GM18511 (cell line): Measurements from ENCODE around the gene AQP6.
"Not testable (repeated sequence)": the region's sequence is repeated elsewhere in the genome, so short reads cannot be mapped to it uniquely, and the experiment has no call there.

ENCODE experiments used
- ATAC-seq: cut with Tn5 transposase; IDR thresholded peaks from one replicate; pipeline ENCODE4 v1.9.1; 2021; ENCODE audit warnings: mild to moderate bottlenecking, moderate library complexity; ENCODE audit not compliant: unreplicated experiment

The AQP6 gene

GRCh38 chr12:49969027-49969426 lies 3.7 kb upstream of the AQP6 start:
- no peak for ATAC-seq

DNA sequence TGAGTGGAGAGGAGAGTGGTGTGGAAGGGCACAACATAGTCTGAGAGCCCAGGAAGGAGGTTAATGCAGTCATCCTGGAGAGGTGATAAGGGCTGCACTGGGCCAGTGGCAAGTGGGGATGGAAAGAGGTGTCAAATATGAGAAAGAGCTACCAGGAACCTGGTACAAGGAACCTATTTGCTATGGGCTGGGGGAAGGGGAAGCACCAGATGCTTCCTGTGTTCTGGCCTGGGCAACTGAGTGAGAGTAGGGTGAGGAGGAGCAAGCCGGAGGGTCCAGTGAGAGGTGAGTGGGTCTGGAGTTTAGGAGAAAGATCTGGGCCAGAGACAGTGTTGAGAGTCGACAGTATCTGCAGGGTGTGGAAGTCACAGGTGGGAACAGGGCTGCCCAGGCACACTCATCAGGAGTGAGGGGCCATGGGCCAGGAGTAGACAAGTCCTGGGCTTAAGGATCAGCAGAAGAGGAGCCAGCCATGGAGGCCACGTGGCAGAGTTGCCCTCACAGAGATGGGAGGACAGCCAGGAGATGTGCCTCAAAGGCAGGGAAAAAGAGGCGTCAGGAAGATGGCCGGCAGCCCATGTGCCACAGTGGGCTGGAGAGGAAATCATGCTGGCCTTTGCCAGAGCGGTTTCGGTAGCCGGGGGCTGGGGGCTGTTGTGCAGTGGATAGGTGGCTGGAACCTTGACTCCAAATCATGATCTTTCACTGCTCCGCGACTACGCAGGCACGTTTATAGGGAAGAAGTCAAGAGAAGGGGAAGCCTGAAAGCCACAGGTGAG lies 2.9 kb upstream of the AQP6 start:
- no peak for ATAC-seq

- no peak for ATAC-seq
These were observed 2.1 kb upstream of the AQP6 start for GRCh38 chr12:49970658-49971057.

GRCh38 chr12:49971141-49971540 lies 1.6 kb upstream of the AQP6 start:
- ATAC-seq: no peak

DNA sequence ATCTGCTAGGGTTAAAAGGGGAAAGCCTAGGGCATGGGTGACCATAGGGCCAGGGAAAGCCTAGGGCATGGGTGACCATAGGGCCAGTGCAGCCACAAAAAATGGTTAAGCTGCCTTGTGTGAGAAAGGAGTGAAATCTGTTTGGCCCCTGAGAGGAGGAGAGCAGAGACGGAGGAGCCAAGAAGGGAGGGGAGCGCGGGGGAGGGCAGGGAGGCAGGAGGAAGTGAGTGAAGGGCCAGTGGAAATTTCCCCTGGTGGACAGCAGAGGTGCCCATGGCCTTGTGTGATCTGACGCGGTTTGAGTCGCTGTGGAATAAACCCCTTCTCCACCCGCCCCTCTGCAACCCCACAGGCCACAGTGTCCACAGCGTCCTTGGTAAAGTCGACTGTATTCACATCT lies 618 bp upstream of the AQP6 start:
- ATAC-seq: no peak

GRCh38 chr12:49973361-49973830 lies 649 bp downstream of the AQP6 start:
- no peak for ATAC-seq

DNA sequence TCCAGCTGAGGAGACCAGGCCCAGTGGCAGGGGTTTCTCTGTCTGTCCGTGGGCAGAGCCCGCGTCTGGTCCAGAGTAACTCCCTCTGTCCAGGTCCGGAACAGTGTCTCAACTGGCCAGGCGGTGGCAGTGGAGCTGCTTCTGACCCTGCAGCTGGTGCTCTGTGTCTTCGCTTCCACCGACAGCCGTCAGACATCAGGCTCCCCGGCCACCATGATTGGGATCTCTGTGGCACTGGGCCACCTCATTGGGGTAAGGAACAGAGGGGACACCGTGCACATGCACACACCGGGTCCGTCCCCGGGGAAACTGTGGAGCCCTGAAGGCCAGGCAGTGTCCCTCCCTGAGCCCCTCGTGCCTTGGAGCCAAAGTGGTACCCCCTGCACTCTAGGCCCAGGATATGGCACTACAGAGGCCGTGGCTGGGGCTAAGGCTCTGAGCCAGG lies 1.5 kb downstream of the AQP6 start:
- no peak for ATAC-seq

- ATAC-seq: no peak
These were observed 2.0 kb downstream of the AQP6 start for GRCh38 chr12:49974677-49975317.

DNA sequence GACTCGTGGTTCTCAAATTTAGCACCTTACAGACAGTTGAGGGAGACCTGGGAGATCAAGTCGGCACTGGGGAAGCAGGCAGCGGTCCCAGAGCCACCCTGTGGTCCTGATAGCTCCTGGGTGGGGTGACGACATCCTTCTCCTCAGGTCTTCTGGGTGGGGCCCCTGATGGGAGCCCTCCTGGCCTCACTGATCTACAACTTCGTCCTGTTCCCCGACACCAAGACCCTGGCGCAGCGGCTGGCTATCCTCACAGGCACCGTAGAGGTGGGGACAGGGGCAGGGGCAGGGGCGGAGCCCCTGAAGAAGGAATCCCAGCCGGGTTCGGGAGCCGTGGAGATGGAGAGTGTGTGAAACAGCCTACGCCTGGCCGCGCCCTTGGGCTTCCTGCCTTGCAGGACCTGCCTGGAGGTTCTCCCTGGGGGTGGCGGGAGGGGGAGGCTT lies 2.6 kb downstream of the AQP6 start:
- no peak for ATAC-seq

DNA sequence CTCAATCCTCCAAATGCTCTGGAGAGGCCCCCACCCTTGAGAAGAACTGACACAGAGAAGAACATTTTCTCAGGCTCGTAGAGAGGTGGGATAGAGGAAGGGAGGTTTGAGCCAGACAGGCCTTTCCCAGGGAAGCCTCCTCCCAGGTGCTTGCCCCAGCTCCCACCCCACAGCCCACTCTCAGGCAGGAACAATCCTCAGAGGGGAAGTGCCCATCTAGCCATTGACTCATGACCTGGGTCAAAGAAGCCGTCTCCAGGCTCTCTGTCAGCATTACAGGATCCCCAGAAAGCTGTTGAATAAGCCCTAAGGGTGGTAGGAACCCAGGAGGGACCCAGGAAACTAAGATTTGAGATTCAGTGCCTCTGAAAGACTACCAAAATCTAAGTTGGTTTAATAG lies 3.8 kb downstream of the AQP6 start:
- ATAC-seq: no peak

GRCh38 chr12:49978125-49978524 lies 5.4 kb downstream of the AQP6 start:
- ATAC-seq: no peak

- ATAC-seq: no peak
These were observed 6.4 kb downstream of the AQP6 start for GRCh38 chr12:49979016-49979586.

DNA sequence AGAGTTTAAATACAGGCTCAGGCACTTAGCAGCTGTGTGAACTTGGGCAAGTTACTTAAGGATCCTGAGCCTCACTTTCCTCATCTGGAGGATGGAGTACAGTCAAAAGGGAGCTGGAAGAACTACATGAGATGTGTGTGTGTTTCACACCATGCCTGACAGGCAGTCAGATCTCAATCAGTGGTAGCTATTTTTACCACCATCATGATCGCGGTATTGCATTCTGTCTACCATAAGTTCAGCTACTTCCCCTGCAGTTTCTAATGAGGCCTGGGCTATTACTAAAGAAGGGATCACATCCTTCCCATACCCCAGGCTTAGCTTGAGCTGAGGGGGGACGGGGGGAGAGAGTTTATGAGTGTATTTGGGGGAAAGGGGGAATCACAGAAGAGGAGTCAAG lies 7.0 kb downstream of the AQP6 start:
- ATAC-seq: no peak

- no peak for ATAC-seq
These were observed 8.0 kb downstream of the AQP6 start for GRCh38 chr12:49980501-49981349.

DNA sequence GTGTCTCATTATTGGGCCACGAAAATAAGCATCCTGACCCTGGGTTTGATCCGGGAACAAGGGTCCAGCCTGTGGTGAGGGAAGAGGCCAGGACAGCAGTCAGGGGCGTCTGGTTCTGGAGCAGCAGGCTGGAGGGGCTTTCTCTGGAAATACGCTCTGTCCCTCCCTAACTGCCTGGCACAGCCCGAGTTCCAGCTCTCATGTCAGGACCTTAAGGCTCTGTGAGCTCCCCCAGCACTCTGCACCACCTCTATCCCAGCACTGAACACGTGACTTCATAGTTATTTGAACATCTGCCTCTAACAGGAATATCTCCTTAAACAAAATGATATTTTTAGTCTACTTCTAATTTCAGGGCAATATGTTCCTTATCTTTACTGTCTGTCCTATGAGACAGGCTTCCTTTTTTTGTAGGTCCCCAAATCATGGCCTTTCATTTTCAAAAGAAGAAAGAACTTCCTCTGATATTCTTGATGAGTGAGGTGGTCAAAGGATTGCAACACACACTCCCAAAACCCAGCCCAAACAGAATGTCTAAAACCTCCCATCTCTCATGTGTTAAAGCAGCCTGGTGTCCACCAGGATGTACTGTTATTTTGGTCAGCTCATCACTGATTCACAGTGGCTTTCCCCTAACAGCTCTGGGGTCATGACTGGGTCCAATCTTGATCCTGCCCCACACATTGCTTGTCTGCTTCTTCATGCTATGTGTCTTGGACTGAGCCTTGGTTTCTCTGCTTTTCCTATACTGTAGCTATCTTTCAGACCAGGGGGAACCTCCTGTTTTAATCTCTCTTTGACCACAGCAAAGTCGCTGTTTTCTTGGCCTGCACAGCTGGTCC lies 9.7 kb downstream of the AQP6 start:
- ATAC-seq: no peak

DNA sequence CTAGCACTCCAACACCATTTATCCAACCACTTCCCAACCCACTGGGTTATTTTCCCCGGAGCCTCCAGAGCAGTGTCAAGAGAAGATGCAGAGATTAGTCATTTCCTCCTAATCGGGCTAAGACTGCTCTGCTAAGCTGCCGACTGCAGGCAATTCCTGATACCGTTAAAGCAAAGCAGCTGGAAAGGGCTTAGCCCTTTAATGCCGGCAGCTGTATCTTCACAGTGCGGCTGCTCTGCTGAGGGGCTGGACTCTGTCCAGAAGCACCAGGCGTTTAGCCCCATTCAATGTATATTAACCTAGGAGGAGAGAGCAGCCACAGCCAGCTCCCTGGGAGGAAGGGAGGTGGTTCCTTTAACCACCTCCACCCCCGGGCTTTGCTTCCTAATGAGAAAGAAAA lies 11.1 kb downstream of the AQP6 start:
- no peak for ATAC-seq

GRCh38 chr12:49984476-49985359 lies 12.0 kb downstream of the AQP6 start:
- ATAC-seq: no peak

DNA sequence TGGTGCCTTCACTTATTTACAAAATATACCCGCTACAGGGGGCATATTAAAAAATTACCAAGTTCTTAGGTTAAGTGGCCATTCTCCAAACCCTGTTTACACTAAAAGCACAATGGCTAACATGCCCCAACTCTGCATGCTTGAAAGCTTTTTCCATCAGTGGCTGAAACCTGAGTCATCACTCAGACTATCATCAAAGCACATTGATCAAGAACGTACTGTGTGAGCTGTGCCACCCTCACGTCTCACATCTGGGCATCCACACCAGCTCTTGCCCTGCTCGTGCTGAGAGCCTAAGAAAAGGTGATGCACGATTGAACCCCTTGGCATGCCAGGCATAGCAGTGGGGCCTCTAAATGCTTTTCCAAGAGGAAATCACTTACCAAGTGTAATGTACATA lies 13.2 kb downstream of the AQP6 start:
- no peak for ATAC-seq

DNA sequence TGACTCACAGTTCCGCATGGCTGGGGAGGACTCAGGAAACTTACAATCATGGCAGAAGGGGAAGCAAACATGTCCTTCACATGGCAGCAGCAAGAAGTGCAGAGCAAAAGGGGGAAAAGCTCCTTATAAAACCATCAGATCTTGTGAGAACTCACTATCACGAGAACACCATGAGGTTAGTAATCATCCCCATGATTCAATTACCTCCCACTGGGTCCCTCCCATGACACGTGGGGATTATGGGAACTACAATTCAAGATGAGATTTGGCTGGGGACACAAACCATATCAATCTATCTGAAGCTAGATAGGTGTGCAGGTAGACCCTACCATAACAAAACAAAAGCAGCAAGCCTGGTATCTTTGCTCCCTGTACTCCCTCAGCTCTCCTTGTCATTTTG lies 13.7 kb downstream of the AQP6 start:
- ATAC-seq: not testable (repeated sequence)
